ENCODE results near the gene HS3ST4. TPM values are rescaled to one million over a fixed set of nuclear protein-coding genes. Genes with fewer than 3 reads are reported as not detected.

Gene HS3ST4
- total RNA-seq, 4 donors from 2014 or later, result 0.15 to 4.6 (median 0.37) TPM

- TF ChIP-seq CTCF (IDR thresholded peaks at IDR 0.05), result no peak
- no peak for TF ChIP-seq POLR2A (IDR thresholded peaks at IDR 0.05)
- H3K36me3 ChIP-seq, result no peaks in the 10 kb centered on the region
- intact Hi-C loops (cut with DNase I), result no loop called here
- DNase-seq, result no peak
- H3K9me3 ChIP-seq, result no peaks in the 10 kb centered on the region
- no peaks in the 10 kb centered on the region for H3K27me3 ChIP-seq
- H3K27ac ChIP-seq, result no peak overlapping the region
- H3K4me3 ChIP-seq, result no peak overlapping the region
- whole genome bisulfite sequencing, 2 donors, result 67 to 69% methylated on average over 1 of the region's 1 CpG
- no peaks in the 10 kb centered on the region for H3K4me1 ChIP-seq
Observed at GRCh38 chr16:25788637-25789036, 96.9 kb downstream of the HS3ST4 start.

- no peak for DNase-seq
- intact Hi-C loops (cut with DNase I), result no loop called here
- H3K4me1 ChIP-seq, result no peaks in the 10 kb centered on the region
- H3K4me3 ChIP-seq, result no peak overlapping the region
- 92% methylated on average over 4 of the region's 4 CpGs; no CpG with 5 or more reads in 1 of the 2 donors for WGBS, 2 donors
- TF ChIP-seq POLR2A (IDR thresholded peaks at IDR 0.05), result no peak
- TF ChIP-seq CTCF (IDR thresholded peaks at IDR 0.05), result no peak
- no peak overlapping the region for H3K27ac ChIP-seq
- no peaks in the 10 kb centered on the region for H3K36me3 ChIP-seq
- H3K27me3 ChIP-seq, result no peaks in the 10 kb centered on the region
- H3K9me3 ChIP-seq, result peaks cover 0 to 3% (median 0%) of the 10 kb centered on the region in 3 donors
Observed at GRCh38 chr16:25796239-25796638, 104.5 kb downstream of the HS3ST4 start.

GRCh38 chr16:25798065-25798464, 106.3 kb downstream of the HS3ST4 start:
- H3K27me3 ChIP-seq, result no peaks in the 10 kb centered on the region
- intact Hi-C loops (cut with DNase I), result no loop called here
- no peak for DNase-seq
- H3K9me3 ChIP-seq, result peaks cover 0 to 3% (median 0%) of the 10 kb centered on the region in 3 donors
- TF ChIP-seq POLR2A (IDR thresholded peaks at IDR 0.05) (no peak), CTCF (IDR thresholded peaks at IDR 0.05) (no peak)
- no peaks in the 10 kb centered on the region for H3K4me1 ChIP-seq
- no peaks in the 10 kb centered on the region for H3K36me3 ChIP-seq
- H3K27ac ChIP-seq, result no peak overlapping the region
- no peak overlapping the region for H3K4me3 ChIP-seq
- WGBS, 2 donors, result 92 to 100% methylated on average over 1 of the region's 1 CpG

GRCh38 chr16:25799816-25800215, 108.1 kb downstream of the HS3ST4 start:
- intact Hi-C loops (cut with DNase I), result no loop called here
- peaks cover 0 to 3% (median 0%) of the 10 kb centered on the region in 3 donors for H3K9me3 ChIP-seq
- DNase-seq, result no peak
- H3K27ac ChIP-seq, result no peak overlapping the region
- 84 to 90% methylated on average over 1 of the region's 1 CpG for WGBS, 2 donors
- H3K27me3 ChIP-seq, result no peaks in the 10 kb centered on the region
- H3K36me3 ChIP-seq, result no peaks in the 10 kb centered on the region
- no peak overlapping the region for H3K4me3 ChIP-seq
- H3K4me1 ChIP-seq, result no peaks in the 10 kb centered on the region
- TF ChIP-seq POLR2A (IDR thresholded peaks at IDR 0.05), result no peak
- TF ChIP-seq CTCF (IDR thresholded peaks at IDR 0.05), result no peak

GRCh38 chr16:25812215-25812614, 120.5 kb downstream of the HS3ST4 start:
- H3K27me3 ChIP-seq, result no peaks in the 10 kb centered on the region
- no peak for DNase-seq
- H3K27ac ChIP-seq, result no peak overlapping the region
- H3K9me3 ChIP-seq, result no peaks in the 10 kb centered on the region
- no peak for TF ChIP-seq CTCF (IDR thresholded peaks at IDR 0.05)
- no peak for TF ChIP-seq POLR2A (IDR thresholded peaks at IDR 0.05)
- no peaks in the 10 kb centered on the region for H3K36me3 ChIP-seq
- WGBS, 2 donors, result 72 to 84% methylated on average over 5 of the region's 5 CpGs
- intact Hi-C loops (cut with DNase I), result no loop called here
- H3K4me1 ChIP-seq, result no peaks in the 10 kb centered on the region
- no peak overlapping the region for H3K4me3 ChIP-seq

Data from esophagus squamous epithelium (tissue), 5 donors.